Uterus (tissue), 4 donors: Measurements from ENCODE around the gene SCNM1. TPM values are rescaled to one million over a fixed set of nuclear protein-coding genes. Genes with fewer than 3 reads are reported as not detected.

Experiments
- DNase-seq, 2 donors: peaks; one replicate each; pipeline ENCODE4 v3.0.0-alpha.2; 2019 to 2020
- H3K27ac ChIP-seq, 2 donors: fragments of 200-600 bp; sonication (generic); 1 replicate in 1 of 2; 2 replicates in 1 of 2; pipeline ENCODE4 v1.5.1; 2016 to 2018
- H3K27me3 ChIP-seq, 2 donors: fragments of 200-600 bp; sonication (generic); one replicate each; pipeline ENCODE4 v1.5.1; 2018 to 2019; ENCODE audit warnings: control low read depth in 1 of 2
- H3K36me3 ChIP-seq, 2 donors: fragments of 200-600 bp; sonication (generic); one replicate each; pipeline ENCODE4 v1.5.1; 2019; ENCODE audit warnings: control low read depth in 1 of 2
- H3K4me1 ChIP-seq, 2 donors: fragments of 200-600 bp; sonication (generic); one replicate each; pipeline ENCODE4 v1.5.1; 2018 to 2019; ENCODE audit warnings: control low read depth in 1 of 2
- H3K4me3 ChIP-seq, 2 donors: fragments of 200-600 bp; sonication (generic); 1 replicate in 1 of 2; 2 replicates in 1 of 2; pipeline ENCODE4 v1.5.1; 2018 to 2019; ENCODE audit warnings: mild to moderate bottlenecking in 1 of 2
- H3K9me3 ChIP-seq, 2 donors: fragments of 200-600 bp; sonication (generic); one replicate each; pipeline ENCODE4 v1.5.1; 2019; ENCODE audit warnings: control low read depth in 1 of 2
- POLR2A ChIP-seq, 2 donors: fragments of 450-650 bp; IDR thresholded peaks; one replicate each; pipeline ENCODE4 v1.6.1; 2016; ENCODE audit warnings: antibody characterized with exemption in 2 of 2, mild to moderate bottlenecking in 1 of 2, moderate library complexity in 1 of 2
- intact Hi-C: fragments of 100-400 bp; cut with DNase I; formaldehyde crosslinking; loops from one replicate; pipeline ENCODE4 v1.15.1; 2023; ENCODE audit warnings: low total_unique reads
- total RNA-seq, 4 donors: library from RNA; depleted of rRNA in 3 of 4; stranded (reverse); fragments of >200 nt in 3 of 4; gene quantifications; one replicate each; pipeline versions ENCODE4 v1.1.0 to v1.2.4, GENCODE V29; 2014 to 2023
- TF ChIP-seq, protein P1 (sequence below), 4 experiments: fragments of 200-600 bp in 2 of 4; fragments of 450-650 bp in 2 of 4; sonication (generic) in 2 of 4; IDR thresholded peaks; one replicate each; pipeline ENCODE4 v1.5.1; 2016 to 2019; ENCODE audit warnings: antibody characterized with exemption in 4 of 4, mild to moderate bottlenecking in 2 of 4, moderate library complexity in 1 of 4
- donor health status: DM: yes; HTN: yes; CAD: no.

The SCNM1 gene
- total RNA-seq, 4 donors from 2014 or later: 3.2 to 186 (median 21.3) TPM

DNA sequence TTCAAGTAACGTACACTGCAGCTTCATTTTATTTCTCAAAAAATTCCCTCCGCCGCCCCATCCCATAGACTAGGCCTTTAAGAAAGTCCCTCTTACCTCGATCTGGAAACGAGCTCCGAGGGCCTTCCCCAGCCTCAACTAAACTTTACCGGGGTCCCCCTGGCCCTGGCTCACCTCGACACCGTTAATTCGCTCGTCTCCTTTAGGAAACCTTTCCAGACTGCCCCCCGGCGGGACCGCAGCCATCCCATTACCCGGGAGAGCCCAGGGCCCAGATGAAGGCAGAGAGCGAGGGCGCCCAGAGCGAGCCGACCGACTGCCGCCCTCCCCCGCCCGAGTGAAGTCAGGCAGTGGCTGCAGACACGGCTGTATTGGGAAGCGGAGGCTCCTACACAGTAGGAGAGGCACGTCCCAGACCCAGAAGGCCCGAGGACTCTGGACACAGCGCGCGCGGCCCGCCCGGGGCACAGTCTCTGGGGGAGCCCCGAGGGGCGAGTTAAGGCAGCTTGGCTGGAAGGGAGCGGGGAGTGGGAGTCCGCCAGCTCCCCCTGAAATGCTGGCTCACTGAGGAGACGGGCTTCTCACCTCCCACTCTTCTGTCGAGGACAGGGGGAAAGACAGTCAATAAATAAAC lies 34.1 kb upstream of the SCNM1 start:
- H3K4me1 ChIP-seq: peaks cover 0 to 6% of the 10 kb centered on the region in 2 donors
- H3K27ac ChIP-seq: peak overlapping the region; percentile 77 to 94
- no peaks in the 10 kb centered on the region for H3K9me3 ChIP-seq
- intact Hi-C loops: no loop called here
- no peaks in the 10 kb centered on the region for H3K27me3 ChIP-seq
- TF ChIP-seq, protein P1, sequence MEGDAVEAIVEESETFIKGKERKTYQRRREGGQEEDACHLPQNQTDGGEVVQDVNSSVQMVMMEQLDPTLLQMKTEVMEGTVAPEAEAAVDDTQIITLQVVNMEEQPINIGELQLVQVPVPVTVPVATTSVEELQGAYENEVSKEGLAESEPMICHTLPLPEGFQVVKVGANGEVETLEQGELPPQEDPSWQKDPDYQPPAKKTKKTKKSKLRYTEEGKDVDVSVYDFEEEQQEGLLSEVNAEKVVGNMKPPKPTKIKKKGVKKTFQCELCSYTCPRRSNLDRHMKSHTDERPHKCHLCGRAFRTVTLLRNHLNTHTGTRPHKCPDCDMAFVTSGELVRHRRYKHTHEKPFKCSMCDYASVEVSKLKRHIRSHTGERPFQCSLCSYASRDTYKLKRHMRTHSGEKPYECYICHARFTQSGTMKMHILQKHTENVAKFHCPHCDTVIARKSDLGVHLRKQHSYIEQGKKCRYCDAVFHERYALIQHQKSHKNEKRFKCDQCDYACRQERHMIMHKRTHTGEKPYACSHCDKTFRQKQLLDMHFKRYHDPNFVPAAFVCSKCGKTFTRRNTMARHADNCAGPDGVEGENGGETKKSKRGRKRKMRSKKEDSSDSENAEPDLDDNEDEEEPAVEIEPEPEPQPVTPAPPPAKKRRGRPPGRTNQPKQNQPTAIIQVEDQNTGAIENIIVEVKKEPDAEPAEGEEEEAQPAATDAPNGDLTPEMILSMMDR (IDR thresholded peaks at IDR 0.05): no peak
- TF ChIP-seq POLR2A (IDR thresholded peaks at IDR 0.05): peak in 1 of 2 donors; percentile 4
- peak overlapping the region; percentile 25 to 38 for H3K4me3 ChIP-seq
- peak; percentile 59 to 62 for DNase-seq
- H3K36me3 ChIP-seq: no peaks in the 10 kb centered on the region

DNA sequence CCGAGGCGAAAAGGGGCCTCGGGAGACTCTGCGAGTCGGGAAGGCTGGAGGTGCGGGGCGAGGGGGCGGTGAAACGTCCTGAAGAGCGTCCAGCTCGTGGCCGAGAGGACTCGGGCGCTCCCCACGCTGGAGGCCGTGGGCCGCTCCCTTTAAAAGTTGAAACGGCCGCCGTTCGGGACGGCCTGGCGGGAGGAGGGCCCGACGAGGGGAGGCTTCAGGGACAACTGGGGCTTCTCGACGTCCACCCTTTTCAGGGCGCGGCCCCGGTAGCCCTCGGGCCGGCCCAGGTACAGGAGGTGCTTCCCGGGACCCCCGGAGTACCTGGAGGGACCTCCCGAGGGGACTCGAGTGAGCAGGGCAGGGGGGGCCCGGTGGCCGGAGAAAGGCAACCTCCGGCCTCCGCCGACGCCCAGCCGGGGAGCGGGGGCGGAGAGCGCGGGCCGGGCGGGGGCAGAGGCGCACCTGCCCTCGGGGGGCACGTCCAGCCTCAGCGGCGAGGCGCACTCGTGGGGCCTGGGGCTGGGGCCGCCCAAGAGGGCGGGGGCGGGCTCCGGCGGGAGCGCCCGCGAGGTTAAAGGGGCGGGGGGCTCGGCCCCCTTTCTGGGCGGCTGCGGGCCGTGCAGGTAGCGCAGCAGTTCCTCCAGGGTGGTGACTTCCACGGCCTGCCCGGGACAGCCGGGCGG lies 33.5 kb upstream of the SCNM1 start:
- H3K27me3 ChIP-seq: no peaks in the 10 kb centered on the region
- intact Hi-C loops: no loop called here
- TF ChIP-seq, protein P1 (IDR thresholded peaks at IDR 0.05): no peak
- TF ChIP-seq POLR2A (IDR thresholded peaks at IDR 0.05): no peak
- peak in 1 of 2 donors; percentile 37 for DNase-seq
- H3K36me3 ChIP-seq: no peaks in the 10 kb centered on the region
- H3K4me3 ChIP-seq: peak overlapping the region; percentile 25 to 38
- H3K4me1 ChIP-seq: peaks cover 0 to 6% of the 10 kb centered on the region in 2 donors
- no peaks in the 10 kb centered on the region for H3K9me3 ChIP-seq
- H3K27ac ChIP-seq: peak overlapping the region; percentile 77 to 94

GRCh38 chr1:151133018-151133806 lies 32.7 kb upstream of the SCNM1 start:
- TF ChIP-seq, protein P1 (IDR thresholded peaks at IDR 0.05): peak in 2 of 4 experiments; percentile 1 to 19
- TF ChIP-seq POLR2A (IDR thresholded peaks at IDR 0.05): peak in 1 of 2 donors; percentile 22
- Histone ChIP-seq H3K4me3 (peak overlapping the region in 1 of 2 donors; percentile 38), H3K9me3 (no peaks in the 10 kb centered on the region), H3K27me3 (no peaks in the 10 kb centered on the region), H3K4me1 (peaks cover 0 to 6% of the 10 kb centered on the region in 2 donors), H3K27ac (peak overlapping the region; percentile 77 to 94), H3K36me3 (no peaks in the 10 kb centered on the region)
- DNase-seq: peak; percentile 78 to 80
- intact Hi-C loops: no loop called here

DNA sequence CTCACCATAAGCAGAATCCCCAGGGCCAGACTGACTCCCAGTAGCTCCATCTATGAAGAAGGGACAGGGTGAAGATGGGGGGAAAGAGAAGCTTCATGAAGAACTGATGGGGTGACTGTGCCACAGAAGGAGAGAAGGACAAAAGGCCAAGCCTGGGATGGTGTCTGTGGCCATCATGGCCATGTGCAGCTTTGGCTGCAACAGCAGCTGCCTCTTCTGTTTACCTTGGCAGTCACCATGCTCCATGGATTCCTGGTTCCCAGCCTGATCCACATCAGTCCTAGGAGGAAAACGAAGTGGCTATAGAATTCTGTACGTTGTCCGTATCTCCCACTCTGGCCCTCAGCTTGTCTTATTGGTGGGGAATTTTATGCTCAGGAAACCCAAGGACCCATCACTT lies 31.5 kb upstream of the SCNM1 start:
- no peaks in the 10 kb centered on the region for H3K36me3 ChIP-seq
- no peak for TF ChIP-seq POLR2A (IDR thresholded peaks at IDR 0.05)
- TF ChIP-seq, protein P1 (IDR thresholded peaks at IDR 0.05): no peak
- peaks cover 0 to 6% of the 10 kb centered on the region in 2 donors for H3K4me1 ChIP-seq
- H3K9me3 ChIP-seq: no peaks in the 10 kb centered on the region
- H3K4me3 ChIP-seq: no peak overlapping the region
- DNase-seq: no peak
- intact Hi-C loops: no loop called here
- H3K27me3 ChIP-seq: no peaks in the 10 kb centered on the region
- no peak overlapping the region for H3K27ac ChIP-seq
